ENCODE results near the gene AFF3. TPM values are rescaled to one million over a fixed set of nuclear protein-coding genes. Genes with fewer than 3 reads are reported as not detected.

Gene AFF3
- total RNA-seq, 1 donor from 2014 or later = 5.7 TPM

DNA sequence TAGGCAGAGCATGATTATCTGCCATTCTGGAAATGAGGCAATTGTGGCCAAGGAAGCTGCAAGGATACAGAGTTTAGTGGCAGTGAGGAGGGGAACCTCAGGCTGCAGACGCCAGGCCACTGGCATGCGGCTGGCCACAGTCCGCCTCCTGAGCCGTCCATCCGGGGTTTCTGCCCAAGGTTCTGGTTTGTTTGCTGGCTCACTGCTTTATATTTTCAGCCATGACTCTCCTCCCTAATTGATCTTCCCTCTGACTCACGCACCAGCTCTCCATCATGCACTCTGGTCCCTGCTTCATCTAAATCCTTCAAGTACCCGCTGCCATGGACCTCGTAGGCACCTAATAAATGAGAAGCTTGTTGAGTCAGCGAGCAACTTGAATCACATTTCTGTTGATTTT, 544.8 kb downstream of the AFF3 start:
- no peaks in the 10 kb centered on the region for H3K4me1 Mint-ChIP-seq
- H3K36me3 Mint-ChIP-seq (ENCODE audit: low read depth) = no peaks in the 10 kb centered on the region
- H3K4me3 Mint-ChIP-seq = no peak overlapping the region
- no peak for DNase-seq
- intact Hi-C loops (cut with micrococcal nuclease) = no loop called here
- no peak overlapping the region for H3K27ac Mint-ChIP-seq
- H3K27me3 Mint-ChIP-seq = no peaks in the 10 kb centered on the region
- H3K9me3 Mint-ChIP-seq = no peaks in the 10 kb centered on the region

- no peaks in the 10 kb centered on the region for H3K9me3 Mint-ChIP-seq
- intact Hi-C loops (cut with micrococcal nuclease) = no loop called here
- H3K27ac Mint-ChIP-seq = no peak overlapping the region
- no peaks in the 10 kb centered on the region for H3K36me3 Mint-ChIP-seq (ENCODE audit: low read depth)
- no peaks in the 10 kb centered on the region for H3K27me3 Mint-ChIP-seq
- no peak for DNase-seq
- no peak overlapping the region for H3K4me3 Mint-ChIP-seq
- no peaks in the 10 kb centered on the region for H3K4me1 Mint-ChIP-seq
Observed at GRCh38 chr2:99595373-99595772, 547.0 kb downstream of the AFF3 start.

DNA sequence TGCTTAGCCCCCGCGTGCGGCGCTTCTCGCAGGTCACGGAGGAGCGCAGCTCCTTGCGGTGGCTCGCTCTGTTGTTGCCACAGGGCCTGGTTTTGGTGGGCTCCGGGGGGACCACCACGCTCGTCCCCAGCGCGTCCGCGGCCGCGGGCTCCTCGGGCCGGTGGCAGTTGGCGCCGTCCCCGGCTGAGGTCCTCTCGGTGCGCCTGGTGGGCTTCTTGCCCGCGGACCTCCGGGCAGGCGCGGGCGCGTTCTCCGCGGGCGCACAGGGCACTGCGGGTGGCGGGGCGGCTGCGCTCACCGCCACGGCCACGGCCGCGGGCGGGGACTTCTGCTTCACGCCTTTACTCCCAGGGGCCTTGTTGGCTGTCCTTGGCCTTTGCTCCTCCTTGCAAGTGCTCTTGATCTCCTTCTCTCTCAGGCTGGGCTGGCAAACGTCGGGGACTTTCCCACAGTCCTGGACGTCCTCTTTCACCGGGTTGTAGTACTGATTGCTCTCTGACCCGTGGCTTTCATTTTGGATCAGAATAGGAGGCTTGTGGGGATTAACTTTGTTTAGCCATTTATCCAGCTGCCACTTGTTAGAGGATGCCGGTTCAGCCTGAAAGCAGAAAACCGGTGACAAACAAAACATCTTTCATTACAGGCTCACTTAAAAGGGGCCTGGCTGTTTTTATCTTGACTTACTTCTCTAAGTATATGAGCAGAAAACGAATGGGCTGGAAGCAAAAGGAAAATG, 548.5 kb downstream of the AFF3 start:
- intact Hi-C loops (cut with micrococcal nuclease) = no loop called here
- Mint-ChIP-seq H3K36me3 (ENCODE audit: low read depth) (no peaks in the 10 kb centered on the region), H3K9me3 (no peaks in the 10 kb centered on the region), H3K4me3 (no peak overlapping the region), H3K27ac (no peak overlapping the region), H3K4me1 (no peaks in the 10 kb centered on the region), H3K27me3 (no peaks in the 10 kb centered on the region)
- no peak for DNase-seq

DNA sequence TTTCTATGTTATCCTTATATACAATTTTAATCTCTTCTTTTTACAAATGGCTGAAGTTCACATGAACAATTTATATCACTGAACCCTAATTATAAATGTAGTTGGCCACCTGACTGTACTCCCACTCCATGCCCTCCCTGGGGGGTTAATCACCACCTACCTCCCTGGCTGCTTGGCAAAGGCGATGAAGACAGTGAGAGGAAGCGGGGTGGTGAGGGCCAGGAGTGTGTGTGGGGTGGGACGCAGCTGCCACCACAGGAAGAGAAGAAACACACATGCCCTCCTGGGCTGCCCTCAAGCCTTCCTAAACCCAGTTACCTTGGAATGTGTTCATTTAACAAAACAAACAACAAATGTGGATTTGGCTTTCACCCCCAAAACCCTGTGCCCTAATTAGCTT, 565.6 kb downstream of the AFF3 start:
- no peaks in the 10 kb centered on the region for H3K4me1 Mint-ChIP-seq
- no peaks in the 10 kb centered on the region for H3K27me3 Mint-ChIP-seq
- H3K9me3 Mint-ChIP-seq = no peaks in the 10 kb centered on the region
- H3K4me3 Mint-ChIP-seq = no peak overlapping the region
- H3K27ac Mint-ChIP-seq = no peak overlapping the region
- no peak for DNase-seq
- intact Hi-C loops (cut with micrococcal nuclease) = no loop called here
- no peaks in the 10 kb centered on the region for H3K36me3 Mint-ChIP-seq (ENCODE audit: low read depth)

DNA sequence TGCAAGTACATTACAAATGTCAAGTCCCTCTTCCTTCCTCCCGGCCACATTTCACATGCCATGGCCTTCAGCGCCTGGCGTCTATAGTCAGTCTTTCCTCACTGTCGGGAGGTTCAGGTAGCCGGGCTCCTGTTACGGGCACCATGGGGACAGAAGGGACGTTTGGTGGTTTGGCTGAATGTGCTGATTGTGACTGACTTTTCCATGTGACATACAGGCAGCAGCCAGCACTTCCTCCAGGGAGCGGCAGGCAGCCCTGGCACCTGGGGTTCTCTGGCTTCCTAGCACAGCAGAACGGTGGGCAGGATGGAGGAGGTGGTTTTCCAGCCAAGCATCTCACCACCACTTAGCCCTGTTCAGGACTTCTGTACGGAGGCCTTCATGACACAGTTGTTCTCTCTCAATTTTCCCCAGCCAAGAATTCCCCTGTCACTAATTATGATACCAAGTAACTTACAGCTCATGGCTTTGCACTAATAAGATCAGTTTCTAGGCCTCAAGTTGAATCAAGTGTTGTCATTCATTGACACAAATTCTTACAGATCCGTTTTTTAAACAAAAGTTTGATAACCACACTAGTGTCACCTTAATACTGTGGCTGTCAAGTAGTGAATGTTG, 568.6 kb downstream of the AFF3 start:
- no peak for DNase-seq
- H3K9me3 Mint-ChIP-seq = no peaks in the 10 kb centered on the region
- H3K4me3 Mint-ChIP-seq = no peak overlapping the region
- H3K27ac Mint-ChIP-seq = no peak overlapping the region
- H3K36me3 Mint-ChIP-seq (ENCODE audit: low read depth) = no peaks in the 10 kb centered on the region
- no peaks in the 10 kb centered on the region for H3K27me3 Mint-ChIP-seq
- no peaks in the 10 kb centered on the region for H3K4me1 Mint-ChIP-seq
- intact Hi-C loops (cut with micrococcal nuclease) = no loop called here

DNA sequence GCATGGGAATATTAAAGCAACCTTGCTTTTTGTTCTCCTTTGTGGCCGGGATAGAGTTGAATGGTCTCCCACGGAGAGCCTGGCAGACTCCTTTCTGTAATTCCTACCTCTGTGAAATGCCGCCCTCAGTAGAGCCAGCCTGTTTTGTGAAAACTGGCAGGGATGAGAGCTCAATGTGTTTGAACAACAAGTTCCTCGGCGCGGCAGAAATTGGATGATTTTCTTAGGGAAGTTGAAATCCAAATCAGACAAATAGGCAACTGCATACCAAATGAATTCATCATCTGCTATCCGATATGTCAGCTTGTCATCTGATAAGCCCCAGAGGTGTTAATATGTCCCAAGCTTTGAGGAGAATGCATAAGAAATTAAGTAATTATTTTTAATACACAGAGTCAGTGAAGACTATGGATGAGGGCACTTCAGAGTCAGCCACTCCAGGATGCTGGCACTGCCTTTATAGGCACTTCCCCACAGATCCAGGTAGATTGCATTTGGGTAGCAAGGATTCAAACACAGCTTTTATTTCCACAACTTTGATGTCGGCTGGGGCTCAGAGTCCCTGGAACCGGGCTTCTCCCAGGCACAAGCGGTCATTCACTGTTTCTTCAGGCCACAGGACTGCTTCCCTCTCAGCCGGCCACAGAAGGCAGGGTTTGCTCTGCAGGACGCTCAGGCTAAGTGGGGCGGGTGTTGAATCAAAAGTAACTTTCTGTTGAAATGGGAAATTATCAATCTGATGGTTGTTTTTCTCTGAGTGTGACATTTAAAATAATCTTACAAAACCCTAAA, 569.8 kb downstream of the AFF3 start:
- Mint-ChIP-seq H3K36me3 (ENCODE audit: low read depth) (no peaks in the 10 kb centered on the region), H3K4me1 (no peaks in the 10 kb centered on the region), H3K27me3 (no peaks in the 10 kb centered on the region), H3K27ac (no peak overlapping the region), H3K9me3 (no peaks in the 10 kb centered on the region), H3K4me3 (no peak overlapping the region)
- no peak for DNase-seq
- intact Hi-C loops (cut with micrococcal nuclease) = no loop called here

DNA sequence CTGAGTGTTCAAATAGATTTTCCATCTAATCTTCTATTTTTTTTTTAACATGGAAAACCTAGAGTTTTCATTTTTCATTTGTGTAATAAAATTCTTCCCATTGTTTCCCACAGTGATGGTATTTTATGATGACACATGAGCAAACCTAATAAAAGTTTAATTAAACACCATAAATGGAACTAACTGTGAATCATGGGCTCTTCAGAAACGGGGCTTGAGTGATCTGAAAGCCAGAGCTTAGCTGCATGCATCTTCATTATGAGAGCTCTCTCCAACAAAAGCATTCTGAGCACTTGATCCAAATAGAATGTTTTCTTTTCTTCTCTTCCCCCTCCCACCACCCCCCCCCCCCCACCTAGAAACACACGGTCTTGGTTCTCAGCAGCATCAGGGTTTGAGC, 570.4 kb downstream of the AFF3 start:
- intact Hi-C loops (cut with micrococcal nuclease) = no loop called here
- no peak overlapping the region for H3K4me3 Mint-ChIP-seq
- H3K27me3 Mint-ChIP-seq = no peaks in the 10 kb centered on the region
- H3K27ac Mint-ChIP-seq = no peak overlapping the region
- DNase-seq = no peak
- no peaks in the 10 kb centered on the region for H3K4me1 Mint-ChIP-seq
- H3K36me3 Mint-ChIP-seq (ENCODE audit: low read depth) = no peaks in the 10 kb centered on the region
- no peaks in the 10 kb centered on the region for H3K9me3 Mint-ChIP-seq

DNA sequence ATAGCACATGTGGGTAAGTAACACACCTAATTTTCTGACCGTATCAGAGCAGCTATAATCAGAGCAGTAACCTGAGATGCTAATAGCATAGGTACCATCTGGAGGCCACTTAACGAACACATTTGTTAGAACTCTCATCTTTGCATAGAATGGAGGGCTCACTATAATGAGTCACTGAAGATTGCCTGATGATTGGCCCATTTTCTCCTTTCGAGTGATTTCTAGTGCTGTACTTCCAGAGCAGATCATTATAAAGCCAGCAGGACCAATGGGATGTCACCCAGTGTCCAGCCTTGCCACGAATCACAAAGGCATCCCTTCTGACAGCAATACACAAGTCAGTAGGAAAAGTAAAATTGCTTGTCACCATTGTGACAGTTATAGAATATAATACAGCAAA, 570.9 kb downstream of the AFF3 start:
- no peak overlapping the region for H3K4me3 Mint-ChIP-seq
- intact Hi-C loops (cut with micrococcal nuclease) = no loop called here
- H3K4me1 Mint-ChIP-seq = no peaks in the 10 kb centered on the region
- no peaks in the 10 kb centered on the region for H3K9me3 Mint-ChIP-seq
- H3K36me3 Mint-ChIP-seq (ENCODE audit: low read depth) = no peaks in the 10 kb centered on the region
- no peak overlapping the region for H3K27ac Mint-ChIP-seq
- no peak for DNase-seq
- H3K27me3 Mint-ChIP-seq = no peaks in the 10 kb centered on the region

GRCh38 chr2:99571021-99571420, 571.4 kb downstream of the AFF3 start:
- H3K27ac Mint-ChIP-seq = no peak overlapping the region
- H3K27me3 Mint-ChIP-seq = no peaks in the 10 kb centered on the region
- no peak overlapping the region for H3K4me3 Mint-ChIP-seq
- no peaks in the 10 kb centered on the region for H3K4me1 Mint-ChIP-seq
- H3K9me3 Mint-ChIP-seq = no peaks in the 10 kb centered on the region
- no peaks in the 10 kb centered on the region for H3K36me3 Mint-ChIP-seq (ENCODE audit: low read depth)
- intact Hi-C loops (cut with micrococcal nuclease) = no loop called here
- no peak for DNase-seq

- Mint-ChIP-seq H3K4me1 (no peaks in the 10 kb centered on the region), H3K9me3 (no peaks in the 10 kb centered on the region)
Observed at GRCh38 chr2:99569386-99569785, 573.0 kb downstream of the AFF3 start.

DNA sequence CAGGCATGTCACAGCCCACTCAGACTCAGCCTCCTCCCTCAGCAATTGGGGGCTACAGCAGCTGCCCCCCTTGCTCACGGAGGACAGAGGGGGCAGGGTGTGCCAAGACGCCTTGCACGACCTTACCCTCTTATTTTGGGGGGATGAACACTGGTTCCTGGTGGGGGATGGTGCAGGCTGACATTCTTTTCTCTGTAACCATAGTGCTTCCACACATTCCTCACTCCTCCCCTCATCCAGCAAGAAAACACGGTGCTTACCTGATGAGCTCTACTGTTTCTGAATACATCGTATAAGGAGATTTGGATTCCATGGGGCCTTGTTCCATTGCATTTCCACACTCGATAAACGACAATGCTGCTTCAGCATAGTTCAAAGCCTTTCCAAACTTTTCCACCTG, 577.2 kb downstream of the AFF3 start:
- H3K27me3 Mint-ChIP-seq = peaks cover under 1% of the 10 kb centered on the region
- no peaks in the 10 kb centered on the region for H3K9me3 Mint-ChIP-seq
- DNase-seq = no peak
- intact Hi-C loops (cut with micrococcal nuclease) = no loop called here
- H3K4me3 Mint-ChIP-seq = no peak overlapping the region
- H3K36me3 Mint-ChIP-seq (ENCODE audit: low read depth) = no peaks in the 10 kb centered on the region
- no peaks in the 10 kb centered on the region for H3K4me1 Mint-ChIP-seq
- no peak overlapping the region for H3K27ac Mint-ChIP-seq

More at GRCh38 chr2:99569386-99569785, 573.0 kb downstream of the AFF3 start:
- no peak for DNase-seq
- Mint-ChIP-seq H3K36me3 (ENCODE audit: low read depth) (no peaks in the 10 kb centered on the region), H3K4me3 (no peak overlapping the region), H3K27ac (no peak overlapping the region), H3K27me3 (no peaks in the 10 kb centered on the region)
- intact Hi-C loops (cut with micrococcal nuclease) = no loop called here

DNA sequence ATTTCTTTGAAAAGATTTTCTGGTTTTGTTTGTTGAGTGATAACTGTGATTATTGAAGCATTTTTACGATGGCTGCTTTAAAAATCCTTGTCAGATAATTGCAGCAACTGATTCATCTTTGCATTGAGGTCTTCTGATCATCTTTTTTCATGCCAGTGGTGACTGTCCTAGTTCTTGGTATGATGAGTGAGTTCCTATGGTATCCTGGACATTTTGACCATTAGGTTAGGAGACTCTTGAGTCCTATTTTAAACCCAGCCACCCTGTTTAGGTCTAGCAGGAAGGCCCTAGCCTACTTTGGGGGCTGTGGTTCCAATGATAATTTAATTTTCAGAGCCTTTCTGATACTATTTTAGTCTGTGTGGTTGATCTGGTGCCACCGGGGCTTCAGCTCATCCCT, 579.9 kb downstream of the AFF3 start:
- Mint-ChIP-seq H3K27ac (no peak overlapping the region), H3K9me3 (no peaks in the 10 kb centered on the region), H3K36me3 (ENCODE audit: low read depth) (no peaks in the 10 kb centered on the region), H3K4me3 (no peak overlapping the region), H3K4me1 (peaks cover 2% of the 10 kb centered on the region), H3K27me3 (peaks cover 2% of the 10 kb centered on the region)
- intact Hi-C loops (cut with micrococcal nuclease) = no loop called here
- no peak for DNase-seq

DNA sequence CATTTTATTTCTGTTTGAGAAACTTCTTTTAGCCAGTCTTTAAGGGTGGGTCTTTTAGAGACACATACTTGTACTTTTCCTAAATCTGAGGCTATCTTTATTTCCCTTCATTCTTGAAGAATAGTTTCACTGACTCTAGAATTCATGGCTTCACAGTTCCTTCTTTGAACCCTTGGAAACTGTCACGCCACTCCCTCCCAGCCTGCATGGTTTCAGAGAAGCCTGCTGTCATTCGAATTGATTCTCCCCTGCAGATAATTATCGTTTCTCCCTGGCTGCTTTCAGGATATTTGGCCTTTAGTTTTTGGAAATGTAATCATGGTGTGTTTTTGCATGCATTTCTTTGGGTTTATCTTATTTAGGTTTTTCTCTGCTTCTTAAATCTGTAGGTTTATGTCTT, 580.6 kb downstream of the AFF3 start:
- H3K4me3 Mint-ChIP-seq = no peak overlapping the region
- intact Hi-C loops (cut with micrococcal nuclease) = no loop called here
- H3K27me3 Mint-ChIP-seq = peaks cover 2% of the 10 kb centered on the region
- no peak for DNase-seq
- H3K9me3 Mint-ChIP-seq = no peaks in the 10 kb centered on the region
- no peak overlapping the region for H3K27ac Mint-ChIP-seq
- peaks cover 2% of the 10 kb centered on the region for H3K4me1 Mint-ChIP-seq
- H3K36me3 Mint-ChIP-seq (ENCODE audit: low read depth) = no peaks in the 10 kb centered on the region

DNA sequence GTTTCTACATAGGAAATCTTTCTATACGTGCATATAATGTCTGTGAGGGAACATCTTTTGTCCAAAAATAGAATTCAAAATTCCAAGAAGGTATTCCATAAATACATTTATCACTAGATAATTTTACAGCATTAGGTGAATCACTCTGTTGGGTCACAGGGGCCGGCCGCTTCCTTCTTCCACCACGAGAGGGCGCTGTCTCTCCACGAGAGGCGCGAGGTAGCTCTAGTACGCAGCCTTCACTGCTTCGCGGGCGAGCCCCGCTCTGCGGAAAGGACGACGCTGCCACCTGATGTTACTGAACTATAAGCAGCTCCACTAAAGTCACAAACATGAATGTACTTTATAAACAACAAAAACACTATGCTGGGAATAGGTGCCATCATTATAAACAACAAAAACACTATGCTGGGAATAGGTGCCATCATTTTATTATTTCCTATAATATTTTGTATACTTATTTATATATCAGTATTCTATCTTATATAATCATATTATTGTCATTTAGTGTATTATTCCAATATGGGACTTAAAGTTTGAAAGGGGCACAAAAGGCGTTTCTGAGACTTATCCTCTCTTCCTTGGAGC, 583.2 kb downstream of the AFF3 start:
- peaks cover 2% of the 10 kb centered on the region for H3K4me1 Mint-ChIP-seq
- intact Hi-C loops (cut with micrococcal nuclease) = loop anchor here (1.0 to 2.0 kb wide), 2 partner anchors 684 to 822 kb away; no protein-coding TSS in a partner anchor
- no peak overlapping the region for H3K4me3 Mint-ChIP-seq
- no peaks in the 10 kb centered on the region for H3K9me3 Mint-ChIP-seq
- DNase-seq = peak; percentile 93
- no peak overlapping the region for H3K27ac Mint-ChIP-seq
- peaks cover 2% of the 10 kb centered on the region for H3K27me3 Mint-ChIP-seq
- no peaks in the 10 kb centered on the region for H3K36me3 Mint-ChIP-seq (ENCODE audit: low read depth)
